Skeletal muscle satellite cell (primary cell): ENCODE results near the gene IFI16.
"Not testable (repeated sequence)": the region's sequence is repeated elsewhere in the genome, so short reads cannot be mapped to it uniquely, and the experiment has no call there.

ENCODE experiments used
- H3K27me3 ChIP-seq: 2 replicates; pipeline ENCODE4 v1.7.0; 2013; ENCODE audit warnings: low read length; ENCODE audit not compliant: control insufficient read depth, insufficient read depth
- H3K36me3 ChIP-seq: 2 replicates; pipeline ENCODE4 v1.7.0; 2013; ENCODE audit warnings: mild to moderate bottlenecking, control low read depth, low read length; ENCODE audit not compliant: insufficient read depth
- H3K4me1 ChIP-seq: 2 replicates; pipeline ENCODE4 v1.7.0; 2013; ENCODE audit warnings: low read length; ENCODE audit not compliant: control insufficient read depth, insufficient read depth
- H3K4me2 ChIP-seq: 2 replicates; pipeline ENCODE4 v1.7.0; 2013; ENCODE audit warnings: mild to moderate bottlenecking, low read length
- H3K4me3 ChIP-seq: 2 replicates; pipeline ENCODE4 v1.7.0; 2013; ENCODE audit warnings: low read length
- H3K9ac ChIP-seq: 2 replicates; pipeline ENCODE4 v1.7.0; 2013; ENCODE audit warnings: mild to moderate bottlenecking, low read depth, low read length, moderate library complexity
- H3K9me3 ChIP-seq: replicated peaks from 2 replicates; pipeline ENCODE4 v1.7.0; 2013; ENCODE audit warnings: mild to moderate bottlenecking, control low read depth, low read length

IFI16 gene

GRCh38 chr1:159030311-159030710 lies 20.6 kb downstream of the IFI16 start:
- Histone ChIP-seq H3K9me3 (no peaks in the 10 kb centered on the region), H3K4me2 (no peak overlapping the region), H3K9ac (no peak overlapping the region), H3K4me3 (no peak overlapping the region), H3K4me1 (no peaks in the 10 kb centered on the region), H3K36me3 (peaks cover 58% of the 10 kb centered on the region), H3K27me3 (no peaks in the 10 kb centered on the region)

- no peak overlapping the region for H3K4me3 ChIP-seq
- peaks cover 60% of the 10 kb centered on the region for H3K36me3 ChIP-seq
- no peaks in the 10 kb centered on the region for H3K27me3 ChIP-seq
- no peak overlapping the region for H3K9ac ChIP-seq
- no peak overlapping the region for H3K4me2 ChIP-seq
- no peaks in the 10 kb centered on the region for H3K9me3 ChIP-seq
- no peaks in the 10 kb centered on the region for H3K4me1 ChIP-seq
Measured at GRCh38 chr1:159030877-159031447, 21.3 kb downstream of the IFI16 start.

GRCh38 chr1:159040206-159040605 lies 30.5 kb downstream of the IFI16 start:
- H3K9ac ChIP-seq, result peak overlapping the region; percentile 71
- no peaks in the 10 kb centered on the region for H3K9me3 ChIP-seq
- peaks cover 21% of the 10 kb centered on the region for H3K4me1 ChIP-seq
- peak overlapping the region; percentile 58 for H3K4me2 ChIP-seq
- H3K4me3 ChIP-seq, result peak overlapping the region; percentile 7
- H3K36me3 ChIP-seq, result peaks cover 65% of the 10 kb centered on the region
- H3K27me3 ChIP-seq, result no peaks in the 10 kb centered on the region

GRCh38 chr1:159040893-159041724 lies 31.4 kb downstream of the IFI16 start:
- H3K9ac ChIP-seq, result peak overlapping the region; percentile 71
- H3K9me3 ChIP-seq, result no peaks in the 10 kb centered on the region
- peaks cover 64% of the 10 kb centered on the region for H3K36me3 ChIP-seq

GRCh38 chr1:159046486-159046885 lies 36.8 kb downstream of the IFI16 start:
- not testable (repeated sequence) for H3K9me3 ChIP-seq, H3K27me3 ChIP-seq, H3K4me3 ChIP-seq, H3K9ac ChIP-seq, H3K4me2 ChIP-seq, H3K4me1 ChIP-seq
- peaks cover 46% of the 10 kb centered on the region for H3K36me3 ChIP-seq

More at GRCh38 chr1:159040893-159041724, 31.4 kb downstream of the IFI16 start:
- H3K27me3 ChIP-seq, result no peaks in the 10 kb centered on the region
- H3K4me2 ChIP-seq, result peak overlapping the region; percentile 58
- peaks cover 21% of the 10 kb centered on the region for H3K4me1 ChIP-seq
- H3K4me3 ChIP-seq, result no peak overlapping the region

- peaks cover 57% of the 10 kb centered on the region for H3K36me3 ChIP-seq
- no peaks in the 10 kb centered on the region for H3K27me3 ChIP-seq
- no peak overlapping the region for H3K4me2 ChIP-seq
- no peak overlapping the region for H3K4me3 ChIP-seq
- no peaks in the 10 kb centered on the region for H3K9me3 ChIP-seq
- peaks cover 9% of the 10 kb centered on the region for H3K4me1 ChIP-seq
- no peak overlapping the region for H3K9ac ChIP-seq
Measured at GRCh38 chr1:159051436-159051835, 41.7 kb downstream of the IFI16 start.

- no peaks in the 10 kb centered on the region for H3K9me3 ChIP-seq
- no peak overlapping the region for H3K4me3 ChIP-seq
- H3K27me3 ChIP-seq, result no peaks in the 10 kb centered on the region
- no peak overlapping the region for H3K9ac ChIP-seq
- H3K36me3 ChIP-seq, result peaks cover 52% of the 10 kb centered on the region
- peaks cover 9% of the 10 kb centered on the region for H3K4me1 ChIP-seq
- peak overlapping the region; percentile 6 for H3K4me2 ChIP-seq
Measured at GRCh38 chr1:159054427-159054826, 44.7 kb downstream of the IFI16 start.

- Histone ChIP-seq H3K36me3 (peaks cover 51% of the 10 kb centered on the region), H3K4me1 (peaks cover 9% of the 10 kb centered on the region), H3K4me3 (no peak overlapping the region)
Measured at GRCh38 chr1:159055181-159055641, 45.5 kb downstream of the IFI16 start.

GRCh38 chr1:159056069-159056698 lies 46.5 kb downstream of the IFI16 start:
- Histone ChIP-seq H3K27me3 (no peaks in the 10 kb centered on the region), H3K4me2 (no peak overlapping the region), H3K9ac (no peak overlapping the region), H3K9me3 (no peaks in the 10 kb centered on the region), H3K36me3 (peaks cover 42% of the 10 kb centered on the region), H3K4me1 (peaks cover 9% of the 10 kb centered on the region), H3K4me3 (no peak overlapping the region)

More at GRCh38 chr1:159055181-159055641, 45.5 kb downstream of the IFI16 start:
- H3K4me2 ChIP-seq, result no peak overlapping the region
- H3K9me3 ChIP-seq, result no peaks in the 10 kb centered on the region
- H3K27me3 ChIP-seq, result no peaks in the 10 kb centered on the region
- no peak overlapping the region for H3K9ac ChIP-seq

GRCh38 chr1:159058751-159059150 lies 49.0 kb downstream of the IFI16 start:
- Histone ChIP-seq H3K4me3 (no peak overlapping the region), H3K36me3 (peaks cover 25% of the 10 kb centered on the region), H3K27me3 (no peaks in the 10 kb centered on the region), H3K9ac (no peak overlapping the region), H3K9me3 (no peaks in the 10 kb centered on the region), H3K4me1 (peaks cover 9% of the 10 kb centered on the region), H3K4me2 (no peak overlapping the region)

- Histone ChIP-seq H3K9me3 (no peaks in the 10 kb centered on the region), H3K4me3 (no peak overlapping the region), H3K36me3 (no peaks in the 10 kb centered on the region), H3K4me2 (no peak overlapping the region), H3K27me3 (no peaks in the 10 kb centered on the region), H3K9ac (no peak overlapping the region), H3K4me1 (peaks cover 2% of the 10 kb centered on the region)
Measured at GRCh38 chr1:159065106-159065505, 55.4 kb downstream of the IFI16 start.
